GM18868 (cell line): Measurements from ENCODE around the gene MBNL3.
"Not testable (repeated sequence)": the region's sequence is repeated elsewhere in the genome, so short reads cannot be mapped to it uniquely, and the experiment has no call there.

Experiments used
- ATAC-seq: cut with Tn5 transposase; IDR thresholded peaks from one replicate; pipeline ENCODE4 v1.9.1; 2021; ENCODE audit warnings: mild to moderate bottlenecking, moderate library complexity; ENCODE audit not compliant: unreplicated experiment

The MBNL3 gene

DNA sequence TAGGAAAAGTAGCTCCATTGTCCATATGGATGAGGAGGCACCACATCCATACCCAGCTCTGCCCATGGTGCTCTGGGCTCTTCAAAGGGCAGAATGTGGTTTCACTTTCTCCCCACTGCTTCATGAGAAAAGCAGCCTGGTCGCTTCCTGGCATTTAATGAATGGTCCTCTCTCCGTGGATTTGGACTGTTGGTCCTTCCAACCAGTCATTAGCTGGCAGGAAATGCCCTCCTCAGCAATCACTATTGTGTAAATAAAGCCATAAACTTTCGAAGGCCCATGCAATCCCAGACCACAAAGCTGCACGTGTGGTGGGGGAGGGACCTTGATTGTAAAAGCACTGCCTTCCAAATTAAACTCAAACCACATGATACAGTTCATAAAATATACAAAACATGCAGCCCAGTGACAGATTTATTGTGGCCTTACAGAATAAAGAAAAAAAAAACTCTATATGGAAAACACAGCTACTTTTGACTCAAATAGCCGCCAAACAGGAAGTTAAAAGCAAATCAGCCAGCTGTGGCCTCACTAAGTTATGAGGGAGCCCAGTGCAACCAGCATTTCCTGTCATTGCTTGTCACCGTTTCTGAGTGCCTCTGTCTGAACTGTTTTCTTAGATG, 8.1 kb downstream of the MBNL3 start:
- peak; percentile 86 for ATAC-seq

DNA sequence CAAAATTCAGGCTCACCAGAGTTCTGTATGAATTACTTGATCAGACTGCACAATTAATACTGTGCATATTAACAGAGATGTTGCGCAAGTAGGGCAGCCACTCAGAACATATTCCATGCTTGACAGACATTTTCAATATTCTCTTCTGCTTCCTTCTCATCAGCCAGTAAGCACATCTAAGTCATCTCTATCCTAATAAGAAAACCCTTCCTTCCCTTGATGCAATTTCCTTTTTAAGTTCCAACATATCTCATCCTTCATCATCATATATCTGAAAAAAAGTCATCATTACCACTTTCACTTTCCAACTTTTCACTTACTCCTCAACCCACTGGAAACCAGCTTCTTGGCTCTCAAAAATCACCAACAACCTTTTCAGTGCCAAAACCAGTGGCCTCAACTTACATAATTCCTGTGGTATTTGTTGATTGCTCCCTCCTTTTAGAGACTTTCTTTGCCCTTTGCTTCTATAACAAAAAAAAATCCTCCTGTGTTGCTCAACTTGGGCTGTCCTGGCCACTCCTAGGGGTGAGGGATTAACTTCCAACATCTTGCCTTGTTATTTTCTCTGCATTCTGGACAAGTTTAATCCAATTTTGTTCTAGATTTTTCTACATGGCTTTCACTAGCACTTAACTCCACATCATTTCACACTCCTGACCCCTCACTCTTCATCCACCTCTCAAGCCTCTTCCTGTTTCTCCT, 14.1 kb downstream of the MBNL3 start:
- ATAC-seq, result no peak

DNA sequence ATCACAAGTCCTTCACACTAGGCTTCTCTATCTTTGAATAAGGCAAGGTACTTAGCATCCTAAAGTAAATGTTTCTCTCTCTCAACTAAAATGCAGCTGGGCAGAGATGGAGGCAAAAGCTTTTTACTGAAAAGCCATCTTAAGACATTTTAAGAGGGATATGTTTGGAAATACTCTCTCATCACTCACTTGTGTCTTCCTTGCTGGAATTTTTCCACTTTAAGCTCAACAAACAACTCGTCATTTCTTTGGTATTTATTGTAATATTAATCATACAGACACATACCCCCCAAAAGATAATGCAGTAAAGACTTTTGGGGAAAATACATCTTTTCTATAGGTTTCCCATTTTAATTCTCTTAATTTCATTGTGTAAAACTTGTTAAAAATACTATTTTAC, 16.4 kb downstream of the MBNL3 start:
- no peak for ATAC-seq

DNA sequence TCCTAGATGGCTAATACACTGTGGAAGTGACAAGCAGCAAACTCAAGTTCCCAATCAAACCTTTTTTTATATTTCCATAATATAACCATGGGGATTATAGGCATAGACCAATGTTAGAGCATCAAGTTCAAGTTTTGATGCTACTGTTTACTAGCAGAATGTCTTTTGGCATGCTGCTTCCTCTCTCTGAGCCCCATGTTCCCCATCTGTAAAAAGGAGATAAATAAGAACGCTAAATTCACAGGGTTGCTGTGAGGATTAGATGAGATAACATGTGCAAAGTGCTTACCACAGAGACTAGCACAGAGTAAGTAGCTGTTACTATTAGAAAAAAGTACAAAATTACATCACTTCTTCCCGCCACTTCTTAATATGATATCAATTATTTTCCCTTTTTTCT, 18.0 kb downstream of the MBNL3 start:
- no peak for ATAC-seq

DNA sequence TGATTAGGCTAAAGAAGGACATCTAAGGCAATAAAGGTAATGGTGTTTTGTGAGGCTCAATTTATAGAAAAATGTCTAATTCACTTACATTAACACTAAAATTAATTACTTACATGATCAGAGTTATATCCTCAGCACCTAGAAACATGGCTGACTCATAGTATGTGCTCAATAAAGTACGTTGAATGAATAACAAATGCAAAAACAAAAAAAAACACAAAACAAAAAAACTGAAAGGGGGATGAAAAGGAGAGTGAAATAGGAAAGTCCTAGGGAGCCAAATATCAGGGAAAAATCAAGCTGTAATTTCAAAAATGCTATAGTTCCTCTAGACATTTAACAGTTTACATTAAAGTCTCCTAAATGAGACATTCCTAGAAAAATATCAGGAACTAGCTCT, 18.7 kb downstream of the MBNL3 start:
- ATAC-seq, result no peak

DNA sequence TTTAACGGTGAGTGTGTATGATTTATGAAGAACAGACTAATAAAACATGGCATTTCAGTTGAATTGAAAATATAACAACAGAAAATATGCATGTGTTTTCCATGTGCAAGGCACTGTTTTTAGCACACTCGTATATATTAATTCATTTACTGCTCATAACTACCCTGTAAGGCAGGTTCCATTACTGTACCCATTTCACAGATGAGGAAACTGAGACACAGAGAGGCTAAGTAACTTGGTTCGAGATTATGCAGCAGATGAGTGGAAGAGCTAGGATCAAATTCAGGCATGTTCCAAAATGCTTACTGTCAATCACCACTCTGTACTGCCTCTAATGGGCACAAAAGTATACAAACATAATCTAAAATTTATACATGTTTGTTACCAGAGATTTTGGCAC, 20.4 kb downstream of the MBNL3 start:
- no peak for ATAC-seq

DNA sequence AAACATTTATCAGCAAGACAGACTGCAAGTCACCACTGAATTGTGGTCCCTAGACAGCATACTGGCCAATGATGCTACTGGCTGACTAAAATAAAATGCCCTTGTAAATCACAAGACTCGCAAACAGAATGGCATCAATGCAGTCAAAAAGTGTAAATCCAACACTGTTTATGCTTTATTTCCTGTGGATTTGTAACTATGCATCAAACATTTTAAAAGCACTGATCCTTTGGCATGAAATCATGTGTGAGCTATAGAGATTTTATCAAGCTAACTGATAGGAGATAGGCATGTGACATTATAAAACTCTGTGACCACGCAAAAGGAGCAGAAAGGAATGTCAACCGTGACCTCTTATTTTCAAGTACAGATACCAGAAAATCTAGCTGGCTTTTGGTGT, 20.8 kb downstream of the MBNL3 start:
- no peak for ATAC-seq

DNA sequence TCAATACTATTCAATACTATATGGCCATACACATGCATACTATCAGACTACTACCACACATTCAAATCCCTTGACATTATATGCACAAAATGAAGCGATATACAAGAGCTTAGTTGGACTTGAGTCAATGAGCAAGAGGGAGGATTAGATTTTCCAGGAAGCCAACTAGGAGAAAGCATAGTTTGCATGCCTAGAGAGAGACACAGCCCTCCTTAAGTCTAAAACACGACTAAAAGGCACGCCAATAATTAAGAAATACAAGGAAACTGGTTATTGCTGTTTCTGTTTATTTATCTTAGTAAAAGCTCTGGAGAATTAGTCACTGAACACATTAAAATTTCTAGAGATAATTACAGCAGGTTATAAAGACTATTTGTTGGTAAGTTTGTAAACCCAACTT, 21.8 kb downstream of the MBNL3 start:
- ATAC-seq, result no peak

DNA sequence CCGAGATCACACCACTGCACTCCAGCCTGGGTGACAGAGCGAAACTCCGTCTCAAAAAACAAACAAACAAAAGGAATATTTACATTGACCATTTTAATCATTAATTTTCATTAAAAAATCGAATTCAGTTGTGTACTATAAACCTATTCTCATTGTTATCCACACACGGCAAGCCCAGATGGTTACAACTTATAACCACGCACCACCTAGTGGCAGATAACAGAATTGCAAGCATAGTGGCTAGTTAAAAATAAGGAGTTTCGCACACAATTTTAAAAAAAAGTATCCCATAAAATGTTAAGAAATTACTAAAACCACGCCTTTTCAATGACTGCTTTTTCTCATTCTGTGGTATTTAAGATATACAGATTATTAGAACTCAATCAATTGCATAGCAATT, 25.4 kb downstream of the MBNL3 start:
- ATAC-seq, result no peak

DNA sequence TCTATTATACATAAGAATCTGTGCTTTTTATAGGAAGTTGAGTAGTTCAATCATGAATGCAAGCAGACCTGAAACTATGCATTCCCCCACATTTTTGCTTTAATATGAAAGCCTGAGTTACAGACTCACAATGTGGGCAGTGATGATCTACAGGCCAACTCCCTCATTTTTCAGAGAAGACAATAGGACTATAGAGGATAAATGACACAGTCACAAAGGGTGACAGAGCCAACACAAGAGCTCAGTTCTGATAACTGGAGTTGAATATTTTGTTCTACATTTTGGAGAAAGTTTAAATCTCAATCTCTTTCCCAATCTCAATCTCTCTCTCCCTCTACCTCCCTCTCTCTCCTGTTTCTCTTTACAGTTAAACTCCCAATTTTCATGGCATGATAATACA, 27.0 kb downstream of the MBNL3 start:
- ATAC-seq, result no peak

DNA sequence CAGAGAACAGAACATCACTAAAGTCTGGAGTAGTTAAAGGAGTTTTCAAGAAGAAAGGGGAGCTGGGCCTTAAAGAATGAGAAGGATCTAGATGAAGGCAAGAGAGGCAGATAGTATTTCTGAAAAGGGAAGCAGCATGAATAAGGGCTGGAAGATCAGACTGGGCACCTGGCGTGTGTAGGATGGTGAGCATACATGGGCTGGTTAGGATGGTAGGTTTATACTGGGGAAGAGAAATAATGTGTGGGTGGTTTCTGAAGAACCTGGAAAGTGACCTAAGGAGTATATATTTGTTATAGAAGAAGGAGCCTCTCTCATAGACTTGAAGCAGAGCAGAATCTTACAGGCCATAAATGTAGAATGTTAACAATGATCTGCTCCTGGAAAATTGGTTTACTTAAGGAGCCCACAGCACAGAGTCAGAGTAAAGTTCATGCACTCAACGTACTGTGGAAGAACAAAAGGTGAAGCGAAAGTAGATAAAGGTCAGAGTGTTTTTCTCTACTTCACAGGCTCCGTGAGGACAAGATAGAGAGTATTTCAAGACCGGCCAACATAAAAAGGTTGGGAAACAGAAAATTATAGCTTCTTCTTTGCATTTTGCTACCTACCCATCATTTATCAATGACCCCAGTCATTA, 35.8 kb downstream of the MBNL3 start:
- no peak for ATAC-seq

DNA sequence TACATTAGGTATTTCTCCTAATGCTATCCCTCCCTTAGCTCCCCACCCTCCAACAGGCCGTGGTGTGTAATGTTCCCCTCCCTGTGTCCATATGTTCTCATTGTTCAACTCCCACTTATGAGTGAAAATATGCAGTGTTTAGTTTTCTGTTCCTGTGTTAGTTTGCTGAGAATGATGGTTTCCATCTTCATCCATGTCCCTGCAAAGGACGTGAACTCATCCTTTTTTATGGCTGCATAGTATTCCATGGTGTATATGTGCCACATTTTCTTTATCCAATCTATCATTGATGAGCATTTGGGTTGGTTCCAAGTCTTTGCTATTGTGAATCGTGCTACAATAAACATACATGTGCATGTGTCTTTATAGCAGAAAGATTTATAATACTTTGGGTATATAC, 42.9 kb downstream of the MBNL3 start:
- not testable (repeated sequence) for ATAC-seq

DNA sequence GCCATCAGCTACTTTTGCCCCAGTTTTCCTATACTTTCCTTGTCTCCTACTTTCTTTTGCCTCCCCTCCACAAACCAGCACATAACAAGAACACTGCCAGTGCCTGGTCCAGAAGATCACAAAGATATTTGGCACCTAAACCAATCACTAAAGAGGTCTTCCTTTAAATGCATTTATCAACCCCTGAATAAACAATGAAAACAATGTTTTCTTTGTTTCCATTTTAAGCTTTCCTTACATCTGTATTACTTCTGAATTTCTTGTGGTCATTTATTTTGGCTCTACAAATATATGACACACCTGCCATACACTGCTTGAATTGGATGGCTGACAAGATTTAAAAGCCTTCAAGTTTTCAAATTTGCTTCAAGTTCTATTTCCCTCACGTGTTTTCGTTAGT, 43.9 kb downstream of the MBNL3 start:
- ATAC-seq, result no peak

DNA sequence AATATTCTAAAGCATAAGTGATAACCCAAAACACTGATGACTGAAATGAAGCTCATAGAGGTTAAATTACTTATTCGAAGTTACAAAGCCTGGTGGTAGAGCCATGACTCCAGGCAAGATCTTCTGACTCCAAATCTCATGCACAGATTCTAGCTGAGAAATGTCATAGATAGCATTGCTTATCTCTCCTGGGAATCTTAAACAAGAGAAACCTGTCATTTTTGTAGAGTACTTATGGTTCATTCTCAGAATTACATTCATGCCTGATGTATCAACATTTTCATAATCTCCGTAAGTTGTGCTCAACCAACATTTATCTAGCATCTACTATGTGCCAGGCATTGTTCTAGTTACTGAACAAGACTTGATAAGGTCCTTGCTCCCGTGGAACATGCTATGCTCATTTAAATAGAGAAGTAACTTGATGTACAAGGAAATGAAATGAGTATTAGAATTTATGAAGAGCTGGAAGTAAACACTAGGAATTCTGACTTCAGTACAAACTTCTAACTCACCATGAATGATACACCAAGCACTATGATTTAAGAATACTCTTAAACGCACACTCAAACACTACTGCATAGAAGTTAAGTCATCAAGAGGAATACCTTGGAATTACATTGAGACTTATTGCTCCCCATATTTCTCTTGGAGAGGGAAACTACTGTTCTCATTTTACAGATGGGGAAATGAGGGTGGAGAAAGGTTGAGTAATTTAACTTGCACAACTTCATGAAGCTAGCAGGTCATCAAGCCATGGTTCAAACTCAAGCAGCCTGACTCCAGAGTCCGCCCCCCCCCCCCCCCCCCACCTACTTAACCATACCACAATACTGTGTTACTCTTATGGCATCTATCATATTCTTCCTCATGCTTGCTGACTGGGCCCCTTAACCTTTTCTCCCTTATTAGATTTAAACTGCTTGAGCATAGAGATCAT, 45.4 kb downstream of the MBNL3 start:
- ATAC-seq, result no peak

DNA sequence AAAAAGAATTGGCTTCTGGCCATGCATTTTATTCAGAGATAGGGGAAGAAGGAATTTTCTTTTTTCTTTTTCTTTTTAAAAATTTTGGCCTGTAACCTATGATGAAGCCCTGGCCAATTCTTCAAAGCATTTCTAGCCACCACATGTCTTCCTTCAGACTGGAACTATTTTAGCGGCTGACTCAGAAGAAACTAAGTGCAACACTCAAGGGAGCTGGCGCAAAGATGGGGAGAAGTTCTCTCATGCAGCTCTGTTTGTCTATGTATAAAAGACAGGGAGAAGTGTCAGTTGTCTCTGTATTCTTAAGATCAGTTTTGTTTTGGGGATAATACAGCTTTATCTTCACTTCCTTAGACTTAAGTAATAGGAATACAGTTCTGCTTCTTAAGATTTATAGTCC, 46.1 kb downstream of the MBNL3 start:
- ATAC-seq, result no peak

DNA sequence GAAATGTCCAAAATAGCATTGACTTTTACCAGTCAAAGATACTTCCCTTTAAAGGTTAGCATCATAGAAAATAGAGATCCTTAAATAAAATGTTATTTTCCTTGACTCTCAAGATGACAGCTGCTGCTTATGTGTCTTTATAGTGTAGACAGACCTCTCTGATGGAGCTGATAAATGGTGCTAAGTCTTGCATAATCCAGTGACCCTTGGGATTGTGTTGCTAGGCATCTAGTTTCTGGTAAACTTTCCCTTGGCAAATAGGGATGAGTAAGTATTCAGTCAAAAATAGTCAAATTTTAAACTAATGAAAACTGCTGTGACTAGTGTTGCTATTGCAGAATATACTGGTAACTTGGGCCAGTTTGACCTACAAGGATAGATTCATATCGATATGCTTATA, 53.6 kb downstream of the MBNL3 start:
- no peak for ATAC-seq

DNA sequence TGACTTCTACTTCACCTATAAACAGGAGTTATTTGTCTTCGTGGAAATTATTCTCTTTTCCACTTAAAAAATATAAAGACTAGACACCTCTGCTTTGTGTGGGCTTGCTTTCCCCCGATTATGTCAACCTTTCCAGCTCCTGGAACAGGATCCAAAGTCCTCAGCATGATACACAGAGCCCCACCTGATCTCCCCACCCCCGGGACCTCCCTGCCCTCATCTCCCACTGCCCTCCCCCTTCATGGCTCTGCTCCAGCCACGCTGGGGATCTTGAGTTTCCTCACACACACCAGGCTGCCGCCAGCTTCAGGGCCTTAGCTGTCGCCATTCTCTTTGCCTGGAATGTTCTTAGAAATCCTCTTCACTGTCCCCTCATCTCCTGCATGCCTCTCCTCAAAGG, 55.3 kb downstream of the MBNL3 start:
- no peak for ATAC-seq

DNA sequence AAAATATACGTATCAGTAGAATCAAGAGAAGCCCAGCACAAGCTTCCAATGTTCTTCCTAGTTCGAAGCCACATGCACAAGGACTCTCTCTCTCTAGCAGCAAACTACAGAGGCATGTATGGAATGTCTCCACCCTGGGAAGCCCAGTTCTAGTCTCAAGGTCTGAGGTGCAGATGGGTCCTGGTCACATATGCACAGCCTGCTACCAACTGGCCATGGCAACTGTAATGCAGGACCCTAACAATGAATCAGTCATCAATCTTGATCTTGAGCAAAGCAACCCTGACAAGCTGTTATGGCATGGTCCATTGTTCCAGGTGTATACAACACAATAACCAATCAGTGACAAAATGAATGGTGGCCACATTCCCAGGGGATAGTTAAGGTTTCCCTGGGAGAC, 55.8 kb downstream of the MBNL3 start:
- ATAC-seq, result no peak

DNA sequence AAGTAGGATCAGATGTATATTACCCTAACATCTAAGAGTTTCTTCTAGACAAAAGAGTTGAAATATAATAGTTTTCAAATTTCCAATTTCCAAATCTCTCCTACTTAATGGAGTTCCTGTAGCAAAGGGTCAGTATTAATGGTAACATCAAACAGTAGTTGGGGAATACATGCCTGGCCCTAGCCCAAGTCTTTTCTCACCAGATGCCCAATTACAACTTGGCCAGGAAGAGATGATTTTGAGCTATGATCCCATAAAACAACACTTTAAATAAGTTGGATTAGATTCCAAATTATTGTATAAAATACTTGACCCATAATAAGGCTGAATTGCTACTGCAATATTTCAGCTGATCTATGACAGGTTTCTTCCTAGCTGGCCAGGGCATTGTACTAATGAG, 59.9 kb downstream of the MBNL3 start:
- no peak for ATAC-seq

DNA sequence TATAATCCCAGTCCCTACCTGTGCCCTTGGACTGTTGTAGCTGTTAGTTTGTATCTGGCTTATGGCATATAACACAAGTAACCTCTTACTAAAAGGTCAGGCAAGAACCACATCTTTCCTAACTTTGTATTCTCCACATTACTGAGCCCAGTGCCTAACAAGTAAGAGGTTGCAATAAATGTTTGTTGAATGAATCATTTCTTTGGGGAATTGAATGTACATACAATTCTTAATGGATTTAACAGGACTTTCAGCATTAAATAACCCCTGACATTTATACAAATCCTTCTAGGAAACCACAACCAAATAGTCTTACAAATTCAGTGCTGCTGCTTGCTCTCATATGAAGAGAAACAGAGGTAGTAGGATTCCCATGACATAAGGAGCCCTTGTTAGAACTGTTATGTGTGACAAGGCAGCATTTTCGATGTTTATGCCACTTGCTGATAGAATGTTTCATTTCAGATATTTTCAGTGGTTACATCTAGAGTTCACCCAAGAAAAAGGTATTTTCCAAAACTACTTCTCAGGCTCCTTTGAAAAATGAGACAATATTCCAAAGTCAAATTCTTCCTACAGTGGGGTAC, 62.0 kb downstream of the MBNL3 start:
- ATAC-seq, result peak; percentile 79

DNA sequence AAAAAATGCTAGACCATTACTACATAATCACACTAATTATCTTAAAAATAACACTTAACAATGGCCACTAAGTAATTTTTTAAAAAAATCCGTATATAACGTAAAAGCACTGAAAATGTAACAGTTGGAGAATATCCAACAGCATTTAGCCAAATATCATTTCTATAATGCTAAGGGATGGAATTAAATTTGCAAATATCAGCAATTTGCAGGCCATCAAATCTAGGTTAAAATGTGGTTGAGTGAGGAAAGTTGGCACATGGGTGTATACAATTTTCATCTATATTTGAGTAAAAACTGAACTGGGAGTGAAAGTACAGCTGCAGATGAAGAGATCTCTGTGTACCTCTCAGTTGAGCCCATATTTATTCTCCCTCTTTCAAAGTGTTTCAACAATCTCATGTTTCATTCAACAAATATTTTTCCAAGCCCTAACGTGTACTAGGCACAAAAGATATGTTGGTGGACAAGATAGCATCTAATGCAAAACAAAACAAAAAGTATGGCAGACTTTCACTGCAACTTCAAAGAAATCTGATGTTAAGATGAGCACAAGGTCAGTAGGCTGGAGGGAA, 63.0 kb downstream of the MBNL3 start:
- peak; percentile 58 for ATAC-seq
